ENCODE data around the gene PRAC2.

Gene PRAC2

DNA sequence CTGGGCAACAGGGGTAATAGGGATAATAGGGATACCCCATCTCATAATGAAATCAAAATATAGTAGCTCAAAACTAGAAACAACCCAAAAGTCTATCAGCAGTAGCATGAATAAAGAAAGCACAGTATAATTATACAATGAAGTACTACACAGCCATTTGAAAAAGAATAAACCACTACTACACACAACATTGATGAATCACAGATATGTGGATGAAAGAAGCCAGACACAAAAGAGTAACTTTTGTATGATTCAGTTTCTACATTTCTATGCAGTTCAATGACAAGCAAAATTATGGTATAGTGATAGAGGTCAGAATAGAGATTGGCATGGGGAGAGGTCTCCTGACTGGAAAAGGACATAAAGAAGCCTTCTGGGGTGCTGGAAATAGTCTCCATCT, 8.4 kb downstream of the PRAC2 start:
- no peak for TF ChIP-seq POLR2A (IDR thresholded peaks at IDR 0.05; ENCODE audit: extremely low read depth, insufficient read length)
- TF ChIP-seq, protein P1, sequence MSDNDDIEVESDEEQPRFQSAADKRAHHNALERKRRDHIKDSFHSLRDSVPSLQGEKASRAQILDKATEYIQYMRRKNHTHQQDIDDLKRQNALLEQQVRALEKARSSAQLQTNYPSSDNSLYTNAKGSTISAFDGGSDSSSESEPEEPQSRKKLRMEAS (IDR thresholded peaks at IDR 0.05; ENCODE audit: low read depth, low read length) = no peak
- TF ChIP-seq, protein P2, sequence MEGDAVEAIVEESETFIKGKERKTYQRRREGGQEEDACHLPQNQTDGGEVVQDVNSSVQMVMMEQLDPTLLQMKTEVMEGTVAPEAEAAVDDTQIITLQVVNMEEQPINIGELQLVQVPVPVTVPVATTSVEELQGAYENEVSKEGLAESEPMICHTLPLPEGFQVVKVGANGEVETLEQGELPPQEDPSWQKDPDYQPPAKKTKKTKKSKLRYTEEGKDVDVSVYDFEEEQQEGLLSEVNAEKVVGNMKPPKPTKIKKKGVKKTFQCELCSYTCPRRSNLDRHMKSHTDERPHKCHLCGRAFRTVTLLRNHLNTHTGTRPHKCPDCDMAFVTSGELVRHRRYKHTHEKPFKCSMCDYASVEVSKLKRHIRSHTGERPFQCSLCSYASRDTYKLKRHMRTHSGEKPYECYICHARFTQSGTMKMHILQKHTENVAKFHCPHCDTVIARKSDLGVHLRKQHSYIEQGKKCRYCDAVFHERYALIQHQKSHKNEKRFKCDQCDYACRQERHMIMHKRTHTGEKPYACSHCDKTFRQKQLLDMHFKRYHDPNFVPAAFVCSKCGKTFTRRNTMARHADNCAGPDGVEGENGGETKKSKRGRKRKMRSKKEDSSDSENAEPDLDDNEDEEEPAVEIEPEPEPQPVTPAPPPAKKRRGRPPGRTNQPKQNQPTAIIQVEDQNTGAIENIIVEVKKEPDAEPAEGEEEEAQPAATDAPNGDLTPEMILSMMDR (IDR thresholded peaks at IDR 0.05; ENCODE audit: low read depth, low read length) = no peak
- no peak for TF ChIP-seq MYC (IDR thresholded peaks at IDR 0.05; ENCODE audit: low read depth, low read length)
- no peak for DNase-seq (ENCODE audit: low read depth)
- no peak overlapping the region for H3K4me3 ChIP-seq (ENCODE audit: low read depth, low read length)

DNA sequence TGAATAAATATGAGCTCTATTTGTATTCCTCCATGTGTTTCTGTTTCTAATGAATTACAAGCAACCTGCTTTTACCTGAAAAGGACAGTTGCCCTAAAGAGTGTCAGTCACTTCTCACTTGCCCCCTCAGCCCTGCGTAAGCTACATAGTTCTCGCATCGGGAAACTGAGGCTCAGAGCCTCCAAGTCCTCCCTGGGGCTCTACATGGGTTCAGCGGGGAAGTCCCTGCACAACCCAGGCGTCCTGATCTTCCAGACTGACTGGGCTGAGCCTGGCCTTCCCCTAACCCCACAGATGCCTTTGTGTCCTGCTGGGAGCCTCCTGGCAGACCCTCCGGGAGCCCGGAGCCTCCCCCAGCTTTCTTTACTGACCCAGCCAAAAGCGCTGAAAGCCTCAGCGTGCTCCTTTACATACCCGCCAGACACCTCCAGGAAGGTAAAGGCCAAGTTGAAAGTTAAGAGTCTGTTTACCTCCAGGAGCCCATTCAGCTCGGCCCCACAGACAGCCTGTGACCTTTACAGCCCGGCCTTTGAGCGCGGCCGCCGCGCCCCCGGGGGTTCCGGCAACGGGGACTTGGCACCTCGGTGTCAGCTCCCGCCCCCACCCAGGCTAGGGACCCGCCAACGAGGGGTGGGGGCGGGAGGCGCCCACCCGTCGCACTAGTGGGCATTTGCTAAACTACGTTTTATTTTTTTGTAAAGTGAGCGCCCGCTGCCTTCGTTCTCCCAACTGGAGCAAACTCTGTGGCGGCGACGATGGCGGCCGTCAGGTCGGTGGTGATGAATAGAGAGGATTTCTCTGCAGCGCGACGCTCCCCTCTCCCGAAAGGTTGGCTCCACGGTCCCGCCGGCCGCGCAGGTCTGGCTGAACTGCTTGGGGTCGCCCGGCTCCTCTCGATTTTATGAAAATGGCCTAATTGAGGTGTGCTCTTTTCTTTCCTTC, 10.0 kb downstream of the PRAC2 start:
- no peak overlapping the region for H3K4me3 ChIP-seq (ENCODE audit: low read depth, low read length)
- DNase-seq (ENCODE audit: low read depth) = no peak
- TF ChIP-seq MYC (IDR thresholded peaks at IDR 0.05; ENCODE audit: low read depth, low read length) = no peak
- TF ChIP-seq, protein P1 (IDR thresholded peaks at IDR 0.05; ENCODE audit: low read depth, low read length) = no peak
- TF ChIP-seq, protein P2 (IDR thresholded peaks at IDR 0.05; ENCODE audit: low read depth, low read length) = no peak
- TF ChIP-seq POLR2A (IDR thresholded peaks at IDR 0.05; ENCODE audit: extremely low read depth, insufficient read length) = no peak

DNA sequence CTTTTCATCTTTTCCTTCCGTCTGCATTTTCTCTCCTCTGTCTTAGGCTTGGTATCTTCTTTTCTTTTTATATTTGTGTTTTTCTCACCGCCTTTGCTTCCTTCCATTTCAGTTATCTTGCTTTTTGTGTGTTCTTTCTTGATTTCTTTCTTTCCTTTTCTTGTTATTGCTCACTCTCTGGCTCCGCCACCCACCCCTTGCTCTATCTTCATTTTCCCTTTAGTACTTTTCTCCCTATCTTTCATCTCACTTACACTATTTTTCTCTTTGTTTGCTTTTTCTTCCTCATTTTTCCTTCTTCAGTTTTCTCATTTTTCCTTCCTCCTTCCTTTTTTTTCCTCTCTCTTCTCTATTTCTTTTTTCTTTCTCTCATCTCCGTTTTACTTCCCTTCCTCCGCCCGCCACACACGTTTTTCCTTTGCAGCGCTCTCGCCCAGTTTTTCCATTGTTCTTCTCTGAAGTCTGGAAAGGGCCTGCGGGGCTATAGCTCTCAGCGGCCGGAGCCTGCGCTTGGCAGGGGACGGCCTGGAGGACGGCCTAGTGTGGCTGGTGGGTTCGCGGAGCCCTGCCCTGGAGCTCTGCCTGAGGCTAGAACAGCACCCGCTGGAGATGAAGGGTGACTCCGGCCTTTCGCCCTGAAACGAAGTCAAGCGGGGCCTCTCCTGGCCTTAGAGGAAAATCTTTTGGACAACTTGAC, 10.8 kb downstream of the PRAC2 start:
- H3K4me3 ChIP-seq (ENCODE audit: low read depth, low read length) = no peak overlapping the region
- DNase-seq (ENCODE audit: low read depth) = no peak
- TF ChIP-seq MYC (IDR thresholded peaks at IDR 0.05; ENCODE audit: low read depth, low read length) (no peak), POLR2A (IDR thresholded peaks at IDR 0.05; ENCODE audit: extremely low read depth, insufficient read length) (no peak)
- TF ChIP-seq, protein P1 (IDR thresholded peaks at IDR 0.05; ENCODE audit: low read depth, low read length) = no peak
- TF ChIP-seq, protein P2 (IDR thresholded peaks at IDR 0.05; ENCODE audit: low read depth, low read length) = no peak

DNA sequence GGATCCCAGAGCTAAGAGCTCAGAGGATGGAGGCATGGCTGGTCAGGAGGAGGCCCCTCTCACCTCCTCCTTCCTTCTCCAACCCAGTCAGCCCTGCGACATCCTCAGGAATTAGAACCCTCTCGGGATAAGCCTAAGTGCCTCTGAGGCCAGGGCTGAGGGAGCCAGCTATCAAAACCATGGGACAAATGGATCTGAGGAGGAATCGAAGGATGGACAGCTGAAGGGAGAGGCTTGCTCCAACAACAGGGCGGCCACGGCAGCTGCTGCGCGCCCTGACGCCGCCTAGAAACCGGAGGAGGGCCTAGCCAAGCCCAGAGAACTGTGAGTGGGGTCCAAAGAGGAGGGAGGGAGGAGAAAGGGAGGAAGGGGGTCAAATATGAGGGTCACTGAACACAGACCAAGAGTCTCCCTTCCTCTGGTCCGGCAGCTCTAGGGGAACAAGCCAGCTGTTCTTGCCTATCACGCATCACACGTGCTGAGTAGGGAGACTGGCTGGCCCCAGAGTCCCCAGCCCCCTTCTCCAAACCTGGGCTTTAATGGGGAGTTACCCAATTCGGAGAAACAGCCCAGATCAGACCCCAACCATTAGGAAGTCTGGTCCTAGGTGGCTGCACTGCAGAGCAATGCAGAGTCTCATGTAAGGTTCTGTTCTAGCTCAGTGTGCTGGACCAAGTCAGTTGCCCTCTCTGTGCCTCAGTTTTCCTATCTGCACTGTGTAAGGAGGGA, 11.5 kb downstream of the PRAC2 start:
- DNase-seq (ENCODE audit: low read depth) = no peak
- H3K4me3 ChIP-seq (ENCODE audit: low read depth, low read length) = no peak overlapping the region
- TF ChIP-seq, protein P1 (IDR thresholded peaks at IDR 0.05; ENCODE audit: low read depth, low read length) = no peak
- no peak for TF ChIP-seq POLR2A (IDR thresholded peaks at IDR 0.05; ENCODE audit: extremely low read depth, insufficient read length)
- TF ChIP-seq, protein P2 (IDR thresholded peaks at IDR 0.05; ENCODE audit: low read depth, low read length) = no peak

DNA sequence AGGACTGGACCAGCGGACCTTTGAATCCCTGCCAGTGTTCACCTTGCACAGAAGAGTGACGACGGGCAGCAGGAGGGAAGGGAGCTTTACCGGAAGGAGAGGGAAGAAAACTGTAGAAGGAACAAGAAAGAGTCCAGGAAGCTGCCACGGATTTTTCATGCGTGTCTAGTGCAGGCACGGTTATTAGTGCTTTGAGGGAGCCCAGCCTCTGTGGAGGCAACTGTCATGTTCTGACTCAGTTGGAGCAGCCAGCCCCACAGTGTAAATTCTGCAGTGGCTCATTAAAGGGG, 12.0 kb downstream of the PRAC2 start:
- H3K4me3 ChIP-seq (ENCODE audit: low read depth, low read length) = no peak overlapping the region
- TF ChIP-seq, protein P1 (IDR thresholded peaks at IDR 0.05; ENCODE audit: low read depth, low read length) = no peak
- TF ChIP-seq POLR2A (IDR thresholded peaks at IDR 0.05; ENCODE audit: extremely low read depth, insufficient read length) (no peak), MYC (IDR thresholded peaks at IDR 0.05; ENCODE audit: low read depth, low read length) (no peak)
- TF ChIP-seq, protein P2 (IDR thresholded peaks at IDR 0.05; ENCODE audit: low read depth, low read length) = no peak
- no peak for DNase-seq (ENCODE audit: low read depth)
